Sciatic nerve (tissue), 2 donors: ENCODE measurements around the gene HNRNPF. TPM values are rescaled to one million over a fixed set of nuclear protein-coding genes. Genes with fewer than 3 reads are reported as not detected.
A peak's percentile ranks its signal among the peaks of the same experiment; 100 is the strongest.
"Not testable (repeated sequence)": the region's sequence is repeated elsewhere in the genome, so short reads cannot be mapped to it uniquely, and the experiment has no call there.

Experiments used
- ATAC-seq: fragments of 200-7000 bp; cut with Tn5 transposase; one replicate; pipeline ENCODE4 v1.9.1; 2020; ENCODE audit warnings: mild to moderate bottlenecking, moderate library complexity
- DNase-seq: peaks from one replicate; pipeline ENCODE4 v3.0.0-alpha.2; 2020; ENCODE audit warnings: low spot score
- intact Hi-C: fragments of 100-400 bp; cut with DNase I; formaldehyde crosslinking; loops from one replicate; pipeline ENCODE4 v1.14.2; 2022
- total RNA-seq: library from RNA; stranded (reverse); fragmentation: NEBNext Ultra II Directional; extraction: Animal tissue kit (Norgen Biotek cat#: 25700); gene quantifications from one replicate; pipeline ENCODE4 v1.2.1, GENCODE V29; 2021
- donor health status: DM: no; HTN: no; CAD: no.
- donor health status: DM: no; HTN: no; CAD: no.

HNRNPF gene
- total RNA-seq, 1 donor from 2014 or later, result 130 TPM

- ATAC-seq (no peak), DNase-seq (no peak)
- intact Hi-C loops, result no loop called here
These were observed 6.8 kb downstream of the HNRNPF start for GRCh38 chr10:43402176-43402575.

DNA sequence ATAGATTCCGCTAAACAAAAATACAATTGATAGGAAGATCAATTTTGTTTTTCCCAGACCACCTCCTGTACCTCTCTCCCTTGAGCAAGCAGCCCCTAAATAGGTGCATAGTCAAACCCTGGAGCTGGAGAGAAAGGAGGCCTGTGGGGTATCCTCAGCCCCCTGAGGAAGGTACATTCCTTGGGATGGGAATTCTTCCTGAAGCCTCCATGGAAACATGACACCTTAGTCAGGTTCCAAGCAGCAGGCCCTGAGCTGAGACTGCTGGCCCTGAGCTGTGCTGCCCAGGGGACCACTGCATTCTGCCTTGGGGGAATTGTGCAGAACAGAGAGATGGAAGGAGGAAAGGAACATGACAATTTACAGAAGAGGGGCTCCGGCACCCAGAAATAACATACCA, 7.4 kb downstream of the HNRNPF start:
- DNase-seq, result no peak
- intact Hi-C loops, result no loop called here
- ATAC-seq, result no peak

DNA sequence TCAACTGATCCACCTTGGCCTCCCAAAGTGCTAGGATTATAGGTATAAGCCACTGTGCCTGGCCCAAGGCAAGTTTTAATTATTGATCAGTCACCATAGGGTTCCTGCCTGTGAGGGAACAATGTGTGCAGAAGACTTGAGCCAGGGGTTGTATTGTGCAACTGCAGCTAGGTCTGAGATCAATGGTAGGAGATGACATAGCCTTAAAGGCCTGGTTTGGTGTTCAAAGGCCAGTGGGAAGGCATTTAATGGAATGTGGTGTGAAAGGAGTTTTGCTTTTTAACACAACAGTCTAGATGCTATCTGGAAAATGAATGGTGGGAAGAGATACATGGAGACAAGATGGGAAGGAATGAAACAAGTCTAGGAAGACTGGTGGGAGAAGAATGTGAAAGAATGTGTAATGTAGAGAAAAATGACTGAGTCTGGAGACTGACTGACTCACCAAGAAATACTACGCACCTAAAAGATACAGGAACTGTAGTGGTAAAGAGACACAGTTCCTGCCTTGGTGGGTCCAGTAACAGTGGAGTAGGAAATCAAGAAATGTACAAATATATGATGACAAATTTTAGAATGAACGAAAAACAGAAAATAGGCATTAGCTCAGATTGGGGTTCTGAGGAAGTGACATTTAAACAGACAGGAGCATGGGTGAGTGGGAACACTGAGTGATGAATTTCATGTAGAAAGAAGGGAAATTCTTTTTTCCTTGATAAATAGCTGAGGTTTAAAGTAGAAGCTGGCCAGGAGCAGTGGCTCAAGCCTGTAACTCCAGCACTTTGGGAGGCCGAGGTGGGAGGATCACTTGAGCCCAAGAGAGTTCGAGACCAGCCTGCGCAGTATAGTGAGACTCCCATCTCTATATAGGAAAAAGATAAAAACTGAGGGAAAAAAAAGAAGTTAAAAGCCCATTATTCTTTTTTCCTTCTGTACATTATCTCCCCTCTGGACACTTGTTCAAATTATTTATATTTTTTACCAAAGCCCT, 9.4 kb downstream of the HNRNPF start:
- intact Hi-C loops, result no loop called here
- DNase-seq (no peak), ATAC-seq (no peak)

DNA sequence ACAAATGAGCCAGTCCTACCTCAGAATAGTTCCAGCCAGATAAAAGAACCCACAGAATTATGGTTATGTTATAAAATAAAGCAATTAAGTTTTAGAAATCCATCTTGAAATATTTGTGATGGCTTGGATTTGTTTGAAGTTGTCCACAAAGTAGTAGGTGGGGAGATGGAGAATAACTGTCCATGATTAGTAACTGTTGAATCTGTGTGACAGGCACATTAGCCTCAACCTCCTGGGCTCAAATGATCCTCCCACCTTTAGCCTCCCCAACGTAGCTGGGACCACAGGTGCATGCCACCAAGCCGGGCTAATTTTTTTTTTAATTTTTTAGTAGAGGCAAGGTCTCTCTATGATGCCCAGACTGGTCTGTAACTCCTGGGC, 10.1 kb downstream of the HNRNPF start:
- no peak for ATAC-seq
- intact Hi-C loops, result no loop called here
- no peak for DNase-seq

- DNase-seq (peak; percentile 91), ATAC-seq (peak; percentile 91)
- intact Hi-C loops, result no loop called here
These were observed 11.9 kb downstream of the HNRNPF start for GRCh38 chr10:43396928-43397624.

DNA sequence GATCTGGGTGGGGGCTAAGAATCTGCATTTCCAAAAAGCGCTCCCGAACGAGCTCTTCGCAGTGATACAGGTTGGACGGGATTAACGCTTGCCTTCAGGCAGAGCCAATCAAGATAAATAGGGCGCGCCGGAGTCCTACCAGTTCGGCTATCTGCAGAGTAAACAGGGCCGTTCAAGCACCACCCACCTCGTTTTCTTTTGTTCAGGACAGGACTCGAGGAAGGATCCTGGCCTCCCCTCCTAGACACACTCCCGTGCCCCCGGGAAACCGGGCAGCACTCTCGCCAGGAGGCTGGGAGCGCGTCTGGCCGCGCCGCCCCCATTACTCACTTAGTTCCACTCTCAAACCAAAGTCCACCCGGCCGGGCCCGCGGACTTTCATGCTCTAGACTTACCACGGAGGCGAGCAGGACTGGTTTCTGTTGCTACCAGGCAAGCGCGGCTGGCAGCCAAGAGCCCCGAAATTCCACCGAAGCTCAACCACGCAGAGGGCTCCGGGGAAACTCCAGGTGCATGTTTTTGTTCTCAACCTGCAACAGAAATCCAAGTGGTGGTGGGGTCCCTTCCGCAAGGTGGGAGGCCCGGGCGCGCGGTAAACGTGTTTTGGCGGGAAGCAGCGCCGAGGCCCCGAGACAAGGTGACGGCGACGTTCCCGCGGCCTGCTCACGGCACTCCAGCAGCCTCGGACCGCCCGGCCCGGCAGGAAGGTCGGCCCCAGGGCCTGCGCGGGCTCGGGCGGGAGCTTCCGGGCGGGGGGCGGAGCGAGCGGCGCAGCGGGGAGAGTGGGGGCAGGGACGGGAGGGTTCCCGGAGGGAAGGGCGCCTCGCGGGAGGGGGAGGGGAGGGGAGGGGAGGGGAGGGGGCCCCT, 12.7 kb downstream of the HNRNPF start:
- ATAC-seq (peak; percentile 92), DNase-seq (peak; percentile 91)
- intact Hi-C loops, result no loop called here

DNA sequence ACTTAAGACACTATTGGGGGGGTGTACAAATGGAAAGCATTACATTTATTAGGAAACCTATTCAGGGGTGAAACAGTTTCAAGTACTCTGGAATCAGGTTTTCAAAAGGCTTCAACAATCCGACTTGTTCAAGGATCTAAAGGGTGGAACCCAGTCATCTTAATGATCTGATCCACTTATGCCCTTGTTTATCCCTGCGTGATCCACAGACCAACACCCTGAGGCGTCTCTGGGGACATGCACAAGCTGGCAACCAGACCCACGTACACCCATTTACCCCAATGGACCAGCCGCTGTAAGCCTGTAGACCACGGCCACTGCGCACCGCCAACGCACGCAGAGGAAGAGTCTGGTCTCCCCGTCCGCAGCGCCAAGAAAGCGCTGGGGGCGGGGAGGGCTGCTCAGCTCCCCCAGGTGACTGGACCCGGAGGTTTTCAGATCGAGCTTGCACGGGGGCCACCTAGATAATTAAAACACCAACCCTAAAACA, 13.4 kb downstream of the HNRNPF start:
- ATAC-seq, result peak; percentile 2
- peak; percentile 64 for DNase-seq
- intact Hi-C loops, result no loop called here

DNA sequence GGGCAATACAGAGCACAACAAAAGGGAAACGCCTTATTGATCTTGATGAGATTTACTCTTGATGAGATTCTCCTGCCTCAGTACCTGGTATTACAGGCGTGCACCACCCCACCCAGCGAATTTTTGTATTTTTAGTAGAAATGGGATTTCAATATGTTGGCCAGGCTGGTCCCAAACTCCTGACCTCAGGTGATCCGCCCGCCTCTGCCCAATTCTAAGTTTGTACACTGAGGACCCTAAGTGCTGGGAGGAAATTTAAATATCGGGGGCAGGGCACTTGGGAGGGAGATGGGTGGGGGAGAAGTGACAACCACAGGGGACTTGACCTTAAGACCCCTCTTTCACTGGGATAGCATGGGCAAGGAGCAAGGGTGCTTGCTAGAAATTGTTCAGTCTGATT, 14.1 kb downstream of the HNRNPF start:
- intact Hi-C loops, result no loop called here
- peak; percentile 31 for DNase-seq
- ATAC-seq, result no peak

GRCh38 chr10:43393606-43394360, 15.2 kb downstream of the HNRNPF start:
- intact Hi-C loops, result no loop called here
- peak; percentile 19 for DNase-seq

DNA sequence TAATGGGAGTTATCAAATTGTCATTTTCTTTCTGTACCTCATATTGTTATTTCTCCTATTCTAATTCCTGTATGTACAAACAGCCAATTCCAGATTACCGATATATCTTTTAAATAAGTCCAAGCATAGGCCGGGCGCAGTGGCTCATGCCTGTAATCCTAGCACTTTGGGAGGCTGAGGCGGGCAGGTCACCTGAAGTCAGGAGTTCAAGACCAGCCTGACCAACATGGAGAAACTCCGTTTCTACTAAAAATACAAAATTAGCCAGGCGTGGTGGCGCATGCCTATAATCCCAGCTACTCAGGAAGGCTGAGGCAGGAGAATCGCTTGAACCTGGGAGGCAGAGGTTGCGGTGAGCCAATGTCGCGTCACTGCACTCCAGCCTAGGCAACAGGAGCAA, 15.8 kb downstream of the HNRNPF start:
- ATAC-seq, intact Hi-C loops: not testable (repeated sequence)
- DNase-seq, result peak; percentile 33

More at GRCh38 chr10:43393606-43394360, 15.2 kb downstream of the HNRNPF start:
- ATAC-seq, result no peak

DNA sequence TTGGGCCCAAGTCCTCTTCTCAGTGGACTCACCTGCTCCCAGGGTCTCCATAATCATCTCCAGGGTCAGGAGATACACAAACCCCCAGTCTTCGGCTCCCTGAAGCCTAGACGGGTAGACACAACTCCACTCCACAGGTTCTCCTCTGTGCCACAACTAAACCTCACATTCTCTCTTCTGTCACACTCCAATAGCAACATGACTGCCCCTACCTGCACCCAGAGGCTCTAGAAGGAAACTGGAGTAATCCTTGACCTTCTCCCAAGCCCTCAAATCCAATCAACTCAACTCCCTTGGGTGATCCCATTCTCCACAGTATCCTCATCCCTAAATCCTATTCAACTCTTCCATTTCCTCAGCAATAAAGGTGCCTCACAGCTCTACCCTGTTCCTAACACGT, 16.2 kb downstream of the HNRNPF start:
- intact Hi-C loops, result no loop called here
- peak; percentile 8 for DNase-seq
- no peak for ATAC-seq

DNA sequence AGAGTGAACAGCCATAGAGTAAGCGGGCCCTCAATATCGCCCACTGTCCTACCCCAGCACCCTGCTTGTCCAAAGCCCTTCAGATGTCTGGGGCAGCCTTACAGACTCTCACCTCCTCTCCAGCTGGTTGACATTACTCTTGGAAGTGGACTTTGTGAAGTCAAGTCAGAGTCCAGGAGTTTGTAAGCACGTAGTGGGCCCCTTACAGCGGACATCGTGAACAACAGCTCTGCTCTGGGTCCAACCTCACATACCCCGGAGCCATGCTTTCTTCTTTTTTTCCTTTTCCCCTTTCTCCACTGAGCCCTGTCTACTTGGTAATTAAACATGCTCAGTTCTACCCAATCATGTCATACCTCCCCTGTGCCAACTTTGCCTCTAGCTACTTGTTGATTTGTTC, 17.5 kb downstream of the HNRNPF start:
- intact Hi-C loops, result no loop called here
- DNase-seq (peak; percentile 8), ATAC-seq (no peak)

GRCh38 chr10:43390759-43391158, 18.2 kb downstream of the HNRNPF start:
- intact Hi-C loops, result no loop called here
- ATAC-seq, result peak; percentile 77
- peak; percentile 42 for DNase-seq

DNA sequence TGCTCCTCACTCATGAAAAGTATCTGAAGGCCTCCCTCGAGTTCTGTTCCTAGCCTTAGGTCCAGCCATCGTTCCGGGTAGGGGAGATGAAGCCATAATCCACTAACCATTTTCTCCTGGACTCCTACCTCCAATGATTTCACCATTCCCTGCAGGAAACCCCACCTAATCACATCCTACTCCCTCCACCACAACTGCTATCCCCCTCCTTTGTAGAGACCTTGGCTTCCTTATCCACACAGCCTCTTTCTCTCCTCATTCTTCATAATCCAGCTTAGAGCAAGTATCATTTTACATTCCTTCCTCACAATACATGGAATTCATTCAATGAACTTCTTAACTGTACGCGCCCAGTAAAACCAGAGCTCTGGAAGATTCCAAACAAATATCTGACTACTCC, 18.7 kb downstream of the HNRNPF start:
- ATAC-seq (no peak), DNase-seq (no peak)
- intact Hi-C loops, result no loop called here

- intact Hi-C loops, result no loop called here
- ATAC-seq (no peak), DNase-seq (no peak)
These were observed 19.1 kb downstream of the HNRNPF start for GRCh38 chr10:43389867-43390266.

- no peak for DNase-seq
- no peak for ATAC-seq
- intact Hi-C loops, result no loop called here
These were observed 21.3 kb downstream of the HNRNPF start for GRCh38 chr10:43387678-43388032.

- ATAC-seq (no peak), DNase-seq (no peak)
- intact Hi-C loops, result no loop called here
These were observed 21.9 kb downstream of the HNRNPF start for GRCh38 chr10:43386981-43387677.

DNA sequence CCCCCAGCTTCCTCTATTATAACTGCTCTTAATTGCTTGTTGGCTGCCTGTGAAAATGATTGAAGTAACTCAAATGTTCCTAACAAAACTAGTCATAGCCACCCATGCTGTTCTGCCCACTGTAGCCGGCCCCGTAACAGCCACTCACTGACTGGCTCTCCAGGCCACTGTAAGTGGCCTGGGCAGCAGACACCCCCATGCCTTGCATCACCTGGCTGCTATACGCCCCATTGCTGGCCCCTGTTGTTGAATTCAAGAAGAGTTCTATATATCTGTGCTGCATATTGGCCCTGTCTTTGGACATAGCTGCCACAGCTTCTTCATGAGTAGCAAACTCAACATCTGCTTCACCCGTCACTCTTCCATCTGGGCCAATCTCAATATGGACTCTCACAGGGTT, 22.4 kb downstream of the HNRNPF start:
- ATAC-seq, result no peak
- intact Hi-C loops, result no loop called here

More for the DNA sequence above, 22.4 kb downstream of the HNRNPF start:
- no peak for DNase-seq
